Osteocyte (in vitro differentiated cells): ENCODE data around the gene CACNA1D. TPM values are rescaled to one million over a fixed set of nuclear protein-coding genes. Genes with fewer than 3 reads are reported as not detected.

Experiments used
- DNase-seq: peaks from one replicate; pipeline ENCODE4 v3.0.0; 2021; ENCODE audit warnings: mixed read lengths; ENCODE audit not compliant: unreplicated experiment; ENCODE audit errors: extremely low spot score
- H3K27ac Mint-ChIP-seq: one replicate; pipeline ENCODE4 v1.8.0; 2021; ENCODE audit warnings: mild to moderate bottlenecking, mixed read lengths; ENCODE audit not compliant: unreplicated experiment
- H3K27me3 Mint-ChIP-seq: one replicate; pipeline ENCODE4 v1.8.0; 2021; ENCODE audit warnings: mixed read lengths; ENCODE audit not compliant: unreplicated experiment
- H3K36me3 Mint-ChIP-seq: one replicate; pipeline ENCODE4 v1.8.0; 2021; ENCODE audit warnings: mixed read lengths; ENCODE audit not compliant: unreplicated experiment
- H3K4me1 Mint-ChIP-seq: one replicate; pipeline ENCODE4 v1.8.0; 2021; ENCODE audit warnings: mixed read lengths; ENCODE audit not compliant: unreplicated experiment
- H3K4me3 Mint-ChIP-seq: one replicate; pipeline ENCODE4 v1.8.0; 2021; ENCODE audit warnings: mild to moderate bottlenecking, moderate library complexity, mixed read lengths; ENCODE audit not compliant: unreplicated experiment
- H3K9me3 Mint-ChIP-seq: one replicate; pipeline ENCODE4 v1.8.0; 2021; ENCODE audit warnings: mixed read lengths; ENCODE audit not compliant: unreplicated experiment
- CTCF ChIP-seq: fragments of 200-600 bp; sonication (generic); IDR thresholded peaks from 2 replicates; pipeline ENCODE4 v1.5.0; 2021; ENCODE audit warnings: antibody characterized with exemption, mild to moderate bottlenecking, moderate library complexity
- total RNA-seq: library from RNA; stranded (reverse); gene quantifications from 2 replicates; pipeline ENCODE4 v1.2.1, GENCODE V29; 2021

CACNA1D gene
- total RNA-seq, 1 donor from 2014 or later = 0.48 TPM

- no peaks in the 10 kb centered on the region for H3K36me3 Mint-ChIP-seq
- no peak overlapping the region for H3K4me3 Mint-ChIP-seq
- H3K4me1 Mint-ChIP-seq = no peaks in the 10 kb centered on the region
- no peak for DNase-seq
- no peak for TF ChIP-seq CTCF
- no peak overlapping the region for H3K27ac Mint-ChIP-seq
- H3K9me3 Mint-ChIP-seq = no peaks in the 10 kb centered on the region
- H3K27me3 Mint-ChIP-seq = peaks cover 25% of the 10 kb centered on the region
Measured at GRCh38 chr3:53731934-53732624, 237.7 kb downstream of the CACNA1D start.

- H3K27ac Mint-ChIP-seq = no peak overlapping the region
- no peaks in the 10 kb centered on the region for H3K9me3 Mint-ChIP-seq
- H3K4me1 Mint-ChIP-seq = no peaks in the 10 kb centered on the region
- TF ChIP-seq CTCF = no peak
- no peak for DNase-seq
- H3K27me3 Mint-ChIP-seq = peaks cover 22% of the 10 kb centered on the region
- no peaks in the 10 kb centered on the region for H3K36me3 Mint-ChIP-seq
- H3K4me3 Mint-ChIP-seq = no peak overlapping the region
Measured at GRCh38 chr3:53733446-53733845, 239.0 kb downstream of the CACNA1D start.

- Mint-ChIP-seq H3K27me3 (peaks cover 20% of the 10 kb centered on the region), H3K36me3 (no peaks in the 10 kb centered on the region), H3K27ac (no peak overlapping the region), H3K4me3 (no peak overlapping the region), H3K4me1 (no peaks in the 10 kb centered on the region), H3K9me3 (no peaks in the 10 kb centered on the region)
- DNase-seq = no peak
- no peak for TF ChIP-seq CTCF
Measured at GRCh38 chr3:53739966-53740365, 245.6 kb downstream of the CACNA1D start.

- peaks cover 23% of the 10 kb centered on the region for H3K27me3 Mint-ChIP-seq
- TF ChIP-seq CTCF = no peak
- no peak overlapping the region for H3K4me3 Mint-ChIP-seq
- H3K4me1 Mint-ChIP-seq = no peaks in the 10 kb centered on the region
- H3K27ac Mint-ChIP-seq = no peak overlapping the region
- DNase-seq = no peak
- H3K9me3 Mint-ChIP-seq = no peaks in the 10 kb centered on the region
- no peaks in the 10 kb centered on the region for H3K36me3 Mint-ChIP-seq
Measured at GRCh38 chr3:53740956-53741355, 246.5 kb downstream of the CACNA1D start.

GRCh38 chr3:53744351-53744750, 249.9 kb downstream of the CACNA1D start:
- peaks cover 27% of the 10 kb centered on the region for H3K27me3 Mint-ChIP-seq
- H3K27ac Mint-ChIP-seq = no peak overlapping the region
- TF ChIP-seq CTCF = no peak
- no peaks in the 10 kb centered on the region for H3K9me3 Mint-ChIP-seq
- DNase-seq = no peak
- no peak overlapping the region for H3K4me3 Mint-ChIP-seq
- H3K36me3 Mint-ChIP-seq = no peaks in the 10 kb centered on the region
- H3K4me1 Mint-ChIP-seq = no peaks in the 10 kb centered on the region
